GM18502 (cell line): Measurements from ENCODE around the gene USP31.
"Not testable (repeated sequence)": the region's sequence is repeated elsewhere in the genome, so short reads cannot be mapped to it uniquely, and the experiment has no call there.

Experiments used
- ATAC-seq: cut with Tn5 transposase; IDR thresholded peaks from one replicate; pipeline ENCODE4 v1.9.1; 2021; ENCODE audit warnings: mild to moderate bottlenecking; ENCODE audit not compliant: unreplicated experiment, poor library complexity

USP31 gene

DNA sequence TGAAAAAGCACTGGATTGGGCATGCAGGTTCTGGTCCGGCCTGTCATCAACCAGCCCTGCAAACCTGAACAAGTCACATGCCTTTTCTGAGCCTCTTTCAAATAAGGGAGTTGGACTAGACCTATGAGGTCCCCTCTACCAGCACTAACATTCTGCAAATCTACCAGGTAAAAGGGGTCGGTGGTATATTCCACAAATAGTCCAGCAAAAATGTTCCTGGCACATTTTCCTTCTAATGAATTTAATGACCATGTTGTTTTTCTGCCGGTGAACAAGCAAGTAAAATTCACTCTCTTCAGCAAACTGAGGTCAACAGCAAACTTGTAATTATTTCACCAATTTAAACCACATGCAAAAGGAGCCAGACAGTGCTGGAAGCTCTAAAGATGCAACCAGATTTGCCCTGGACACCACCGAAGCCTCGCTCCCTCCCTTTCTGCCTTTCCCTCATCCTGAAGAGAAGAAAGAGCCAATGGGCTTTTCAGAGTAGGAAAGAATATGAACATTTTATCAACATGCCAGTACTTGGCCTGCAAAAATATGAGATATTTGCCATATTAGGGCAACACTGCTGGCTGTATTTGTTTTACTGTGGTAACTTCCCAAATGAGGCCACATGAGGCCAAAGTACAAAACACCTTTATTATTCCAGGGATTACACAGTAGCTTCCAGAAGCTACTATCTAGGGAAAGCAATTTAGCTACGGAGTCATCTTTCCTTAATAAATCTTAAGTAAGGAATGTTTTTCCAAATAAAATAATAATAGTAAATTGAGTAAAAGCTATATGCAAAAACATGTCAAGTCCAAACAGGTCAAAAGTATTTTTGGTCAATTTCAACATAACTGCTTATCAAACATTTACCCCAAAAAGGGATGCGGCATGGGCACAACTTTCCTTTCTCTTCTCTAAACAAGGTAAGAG is 45.0 kb downstream of the USP31 start:
- ATAC-seq, result no peak

- no peak for ATAC-seq
These were observed 45.6 kb downstream of the USP31 start for GRCh38 chr16:23103603-23104002.

- no peak for ATAC-seq
These were observed 48.2 kb downstream of the USP31 start for GRCh38 chr16:23101012-23101550.

DNA sequence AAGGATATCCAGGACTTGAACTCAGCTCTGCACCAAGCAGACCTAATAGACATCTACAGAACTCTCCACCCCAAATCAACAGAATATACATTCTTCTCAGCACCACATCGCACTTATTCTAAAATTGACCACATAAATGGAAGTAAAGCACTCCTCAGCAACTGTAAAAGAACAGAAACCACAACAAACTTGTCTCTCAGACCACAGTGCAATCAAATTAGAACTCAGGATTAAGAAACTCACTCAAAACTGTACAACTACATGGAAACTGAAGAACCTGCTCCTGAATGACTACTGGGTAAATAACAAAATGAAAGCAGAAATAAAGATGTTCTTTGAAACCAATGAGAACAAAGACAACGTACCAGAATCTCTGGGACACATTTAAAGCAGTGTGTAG is 52.8 kb downstream of the USP31 start:
- not testable (repeated sequence) for ATAC-seq

DNA sequence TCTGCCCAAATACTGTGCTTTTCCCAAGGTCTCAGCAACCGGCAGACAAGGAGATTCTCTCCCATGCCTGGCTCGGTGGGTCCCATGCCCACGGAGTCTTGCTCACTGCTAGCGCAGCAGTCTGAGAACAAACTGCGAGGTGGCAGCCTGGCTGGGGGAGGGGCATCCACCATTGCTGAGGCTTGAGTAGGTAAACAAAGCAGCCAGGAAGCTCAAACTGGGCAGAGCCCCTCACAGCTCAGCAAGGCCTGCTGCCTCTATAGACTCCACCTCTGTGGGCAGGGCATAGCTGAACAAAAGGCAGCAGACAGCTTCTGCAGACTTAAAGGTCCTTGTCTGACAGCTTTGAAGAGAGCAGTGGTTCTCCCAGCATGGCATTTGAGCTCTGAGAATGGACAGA is 55.1 kb downstream of the USP31 start:
- not testable (repeated sequence) for ATAC-seq

DNA sequence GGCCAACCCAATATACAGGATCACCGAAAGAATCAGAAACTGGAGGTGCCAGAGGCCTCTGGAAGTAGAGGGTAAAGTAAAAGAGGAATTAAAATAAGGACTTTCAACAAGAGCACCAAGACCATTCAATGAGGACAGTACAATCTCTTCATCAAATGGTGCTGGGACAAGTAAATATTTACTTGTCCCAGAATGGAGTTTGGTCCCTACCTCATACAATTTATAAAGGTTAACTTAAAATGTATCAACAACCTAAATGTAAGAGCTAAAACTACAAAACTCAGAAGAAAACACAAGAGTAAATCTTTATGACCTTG is 56.5 kb downstream of the USP31 start:
- no peak for ATAC-seq

GRCh38 chr16:23092072-23092800 is 57.0 kb downstream of the USP31 start:
- ATAC-seq, result no peak

DNA sequence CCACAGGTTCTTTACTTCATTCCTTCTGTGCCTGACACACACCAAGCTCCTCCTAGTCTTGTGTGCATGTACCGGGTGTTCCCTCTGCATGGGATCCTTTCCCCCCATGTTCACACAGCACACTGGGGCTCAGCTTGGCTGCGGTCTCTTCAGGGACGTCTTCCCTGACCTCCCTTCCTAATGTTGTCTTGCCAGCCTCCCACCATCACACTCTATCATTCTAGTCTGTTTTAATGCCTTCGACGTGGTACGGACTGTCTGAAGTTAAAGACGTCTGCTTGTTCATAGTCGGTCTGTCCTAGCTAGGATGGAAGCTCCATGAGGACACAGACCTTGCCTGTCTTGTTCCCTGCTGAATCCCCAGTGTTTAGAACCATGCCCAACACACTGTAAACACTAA is 60.1 kb downstream of the USP31 start:
- ATAC-seq, result no peak

DNA sequence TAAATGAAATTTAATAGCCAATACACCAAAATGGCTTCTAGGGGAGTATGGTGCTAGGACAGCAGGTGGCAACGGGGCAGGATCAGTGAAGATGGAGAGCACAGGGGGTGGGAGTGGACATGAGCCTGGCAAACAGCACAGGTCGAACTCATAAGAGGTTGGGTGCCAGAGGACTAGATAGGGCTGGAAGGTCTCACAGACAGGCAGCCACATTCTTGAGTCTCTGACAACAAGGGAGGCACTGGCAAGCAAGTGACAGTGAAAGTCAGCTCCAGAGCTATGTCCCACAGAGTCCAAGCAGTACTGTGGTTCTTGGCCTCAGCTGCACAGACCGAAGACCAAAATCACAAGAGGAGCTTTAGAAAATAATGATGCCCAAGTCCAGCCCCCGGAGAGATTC is 61.2 kb downstream of the USP31 start:
- no peak for ATAC-seq

DNA sequence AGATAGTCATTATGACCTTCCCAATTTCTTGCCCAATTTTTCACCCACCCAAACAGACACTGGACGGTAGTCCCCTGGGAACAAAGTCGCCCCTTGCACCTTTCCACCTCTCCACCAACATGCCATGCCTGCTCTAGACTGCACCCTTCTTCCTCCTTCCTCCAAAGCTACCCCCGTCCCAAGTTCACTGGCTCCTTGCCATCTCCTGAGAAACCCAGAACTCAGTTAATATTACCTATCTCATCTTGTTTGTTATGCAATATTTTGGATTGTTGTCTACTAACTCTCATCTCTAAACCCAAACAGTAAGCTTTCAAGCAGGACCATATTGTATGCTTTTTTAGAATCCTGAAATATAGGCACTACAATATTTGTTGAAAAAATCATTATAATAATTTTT is 63.3 kb downstream of the USP31 start:
- no peak for ATAC-seq

- ATAC-seq, result no peak
These were observed 67.0 kb downstream of the USP31 start for GRCh38 chr16:23082161-23082788.

GRCh38 chr16:23081675-23082119 is 67.6 kb downstream of the USP31 start:
- no peak for ATAC-seq

DNA sequence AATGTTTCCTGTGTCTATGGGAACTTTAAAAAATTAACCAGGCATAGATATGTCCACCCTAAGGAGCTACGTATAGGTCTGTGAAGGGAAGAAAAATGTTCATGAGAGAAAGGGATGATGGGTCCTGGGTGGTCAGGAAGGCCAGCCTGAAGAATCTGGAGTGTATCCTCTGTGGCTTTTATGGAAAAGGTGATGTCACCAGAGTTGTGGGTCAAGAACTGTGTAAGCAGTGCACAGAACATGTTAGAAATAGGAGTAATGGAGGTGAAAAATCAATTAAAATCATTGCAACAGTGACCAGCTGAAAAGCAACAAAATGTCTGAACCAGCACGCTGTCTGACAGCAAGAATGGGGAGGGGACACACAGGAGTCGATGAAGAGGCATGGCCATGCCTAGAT is 68.5 kb downstream of the USP31 start:
- no peak for ATAC-seq

DNA sequence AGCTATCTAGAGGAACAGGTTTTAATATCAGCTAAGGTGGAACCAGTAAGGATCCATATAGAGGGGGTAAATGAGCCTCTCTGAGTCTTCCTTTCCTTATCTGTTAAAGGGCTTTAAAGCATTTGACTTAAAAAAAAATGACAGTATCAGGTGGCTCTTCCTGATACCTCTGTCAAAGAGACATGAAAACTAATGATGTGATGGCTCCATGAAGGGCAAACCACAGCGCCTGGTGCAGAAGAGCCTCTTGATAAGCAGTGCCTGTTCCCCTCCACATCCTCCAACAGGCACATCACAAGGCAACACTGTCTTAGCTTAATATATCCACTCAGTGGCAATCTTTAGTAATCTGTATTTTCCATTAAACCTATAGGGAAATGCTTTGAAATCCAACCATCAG is 68.9 kb downstream of the USP31 start:
- ATAC-seq, result no peak

DNA sequence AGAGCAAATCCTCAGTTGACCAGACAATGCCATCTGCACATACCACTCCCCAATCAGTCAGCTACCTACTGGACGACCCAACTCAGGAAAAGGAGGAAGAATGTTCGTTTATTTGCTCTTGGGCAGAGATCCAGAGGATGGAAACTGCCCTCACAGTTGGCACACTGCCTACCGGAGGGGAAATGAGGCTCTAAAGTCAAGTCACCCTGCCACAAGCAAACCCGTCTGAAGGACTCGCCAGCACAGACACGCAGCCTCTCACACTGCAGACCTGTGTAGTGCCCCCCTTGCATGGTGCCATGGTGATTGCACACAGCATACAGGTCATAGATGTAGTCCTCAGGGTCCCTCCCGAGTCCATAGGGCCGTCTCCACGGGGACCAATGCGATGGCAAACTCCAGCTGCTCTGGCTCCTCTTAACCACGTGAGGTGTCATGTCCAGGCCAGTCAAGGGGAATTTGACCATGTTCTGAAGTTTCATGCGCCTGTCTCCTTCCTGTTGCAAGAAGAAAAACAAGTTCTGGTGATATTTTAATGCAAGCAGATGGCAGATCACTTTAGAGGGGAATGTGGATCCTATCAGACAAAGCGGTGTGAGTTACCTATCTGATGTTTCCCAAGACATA is 69.5 kb downstream of the USP31 start:
- ATAC-seq, result no peak

DNA sequence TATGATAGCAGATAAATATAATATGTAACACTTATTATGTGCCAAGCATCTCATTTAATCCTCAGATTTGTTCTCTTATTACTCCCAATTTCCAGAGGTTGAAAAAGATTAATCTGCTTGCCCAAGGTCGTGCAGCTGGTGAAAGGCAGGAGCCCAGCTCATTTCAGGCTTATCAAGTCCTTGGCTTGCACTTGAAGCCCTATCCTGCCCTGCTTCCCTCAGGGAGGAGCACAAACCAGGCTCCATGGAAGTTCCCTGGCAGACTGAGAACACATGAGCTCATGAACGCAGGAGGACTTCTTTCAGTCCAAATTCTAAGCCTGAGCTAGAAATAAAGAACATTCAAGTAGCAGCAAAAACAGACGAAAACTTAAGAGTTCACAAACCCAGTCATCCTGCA is 74.8 kb downstream of the USP31 start:
- ATAC-seq, result no peak

GRCh38 chr16:23072769-23073549 is 76.3 kb downstream of the USP31 start:
- no peak for ATAC-seq

GRCh38 chr16:23072084-23072599 is 77.1 kb downstream of the USP31 start:
- no peak for ATAC-seq
